ENCODE measurements around the gene CBL.

CBL gene

GRCh38 chr11:119173453-119173852, 32.7 kb upstream of the CBL start:
- Histone ChIP-seq H3K4me3 (ENCODE audit: low read depth, low read length) (no peak overlapping the region), H3K36me3 (no peaks in the 10 kb centered on the region), H3K9me3 (no peaks in the 10 kb centered on the region), H3K4me1 (peaks cover 10% of the 10 kb centered on the region), H3K27me3 (no peaks in the 10 kb centered on the region)
- no peak for DNase-seq
- no peak for TF ChIP-seq CTCF (IDR thresholded peaks at IDR 0.05; ENCODE audit: low read depth, low read length)

GRCh38 chr11:119175493-119176077, 30.6 kb upstream of the CBL start:
- DNase-seq = peak; percentile 78
- TF ChIP-seq CTCF (IDR thresholded peaks at IDR 0.05; ENCODE audit: low read depth, low read length) = no peak
- Histone ChIP-seq H3K4me3 (ENCODE audit: low read depth, low read length) (no peak overlapping the region), H3K27me3 (no peaks in the 10 kb centered on the region), H3K9me3 (no peaks in the 10 kb centered on the region), H3K4me1 (peaks cover 10% of the 10 kb centered on the region), H3K36me3 (no peaks in the 10 kb centered on the region)

GRCh38 chr11:119178166-119178680, 27.9 kb upstream of the CBL start:
- H3K27me3 ChIP-seq = no peaks in the 10 kb centered on the region
- H3K4me3 ChIP-seq (ENCODE audit: low read depth, low read length) = no peak overlapping the region
- no peaks in the 10 kb centered on the region for H3K36me3 ChIP-seq
- H3K9me3 ChIP-seq = no peaks in the 10 kb centered on the region
- DNase-seq = no peak
- TF ChIP-seq CTCF (IDR thresholded peaks at IDR 0.05; ENCODE audit: low read depth, low read length) = no peak
- peaks cover 10% of the 10 kb centered on the region for H3K4me1 ChIP-seq

GRCh38 chr11:119179342-119179741, 26.8 kb upstream of the CBL start:
- no peaks in the 10 kb centered on the region for H3K9me3 ChIP-seq
- H3K36me3 ChIP-seq = no peaks in the 10 kb centered on the region
- no peak overlapping the region for H3K4me3 ChIP-seq (ENCODE audit: low read depth, low read length)
- H3K27me3 ChIP-seq = no peaks in the 10 kb centered on the region
- no peak for TF ChIP-seq CTCF (IDR thresholded peaks at IDR 0.05; ENCODE audit: low read depth, low read length)
- DNase-seq = no peak
- H3K4me1 ChIP-seq = peaks cover 10% of the 10 kb centered on the region

- Histone ChIP-seq H3K4me3 (ENCODE audit: low read depth, low read length) (no peak overlapping the region), H3K27me3 (no peaks in the 10 kb centered on the region), H3K4me1 (peaks cover 4% of the 10 kb centered on the region), H3K36me3 (no peaks in the 10 kb centered on the region), H3K9me3 (no peaks in the 10 kb centered on the region)
- TF ChIP-seq CTCF (IDR thresholded peaks at IDR 0.05; ENCODE audit: low read depth, low read length) = no peak
- DNase-seq = peak; percentile 44
Observed at GRCh38 chr11:119179983-119180382, 26.2 kb upstream of the CBL start.
